ENCODE data around the gene MREG. TPM values are rescaled to one million over a fixed set of nuclear protein-coding genes. Genes with fewer than 3 reads are reported as not detected.

MREG gene
- total RNA-seq, 1 donor from 2014 or later = 48.4 TPM

- peaks cover 4% of the 10 kb centered on the region for H3K4me1 Mint-ChIP-seq (ENCODE audit: low read depth, unreplicated experiment)
- no peak for TF ChIP-seq CTCF (IDR thresholded peaks at IDR 0.05; ENCODE audit: partially characterized antibody, unreplicated experiment)
- H3K4me3 Mint-ChIP-seq (ENCODE audit: unreplicated experiment) = no peak overlapping the region
These were observed 101.9 kb downstream of the MREG start for GRCh38 chr2:215911301-215912085.

GRCh38 chr2:215910180-215910579, 103.2 kb downstream of the MREG start:
- no peak for TF ChIP-seq CTCF (IDR thresholded peaks at IDR 0.05; ENCODE audit: partially characterized antibody, unreplicated experiment)
- no peak overlapping the region for H3K27ac Mint-ChIP-seq (ENCODE audit: unreplicated experiment)
- H3K4me3 Mint-ChIP-seq (ENCODE audit: unreplicated experiment) = no peak overlapping the region
- no peaks in the 10 kb centered on the region for H3K9me3 Mint-ChIP-seq (ENCODE audit: unreplicated experiment)
- no peaks in the 10 kb centered on the region for H3K27me3 Mint-ChIP-seq (ENCODE audit: unreplicated experiment)
- DNase-seq = no peak
- H3K36me3 Mint-ChIP-seq (ENCODE audit: unreplicated experiment) = no peaks in the 10 kb centered on the region
- peaks cover 4% of the 10 kb centered on the region for H3K4me1 Mint-ChIP-seq (ENCODE audit: low read depth, unreplicated experiment)

More at GRCh38 chr2:215911301-215912085, 101.9 kb downstream of the MREG start:
- H3K27ac Mint-ChIP-seq (ENCODE audit: unreplicated experiment) = no peak overlapping the region
- no peaks in the 10 kb centered on the region for H3K36me3 Mint-ChIP-seq (ENCODE audit: unreplicated experiment)
- H3K9me3 Mint-ChIP-seq (ENCODE audit: unreplicated experiment) = no peaks in the 10 kb centered on the region
- no peaks in the 10 kb centered on the region for H3K27me3 Mint-ChIP-seq (ENCODE audit: unreplicated experiment)
- no peak for DNase-seq

GRCh38 chr2:215907147-215907546, 106.2 kb downstream of the MREG start:
- H3K9me3 Mint-ChIP-seq (ENCODE audit: unreplicated experiment) = no peaks in the 10 kb centered on the region
- H3K27ac Mint-ChIP-seq (ENCODE audit: unreplicated experiment) = no peak overlapping the region
- no peak overlapping the region for H3K4me3 Mint-ChIP-seq (ENCODE audit: unreplicated experiment)
- H3K27me3 Mint-ChIP-seq (ENCODE audit: unreplicated experiment) = peaks cover under 1% of the 10 kb centered on the region
- no peak for DNase-seq
- H3K36me3 Mint-ChIP-seq (ENCODE audit: unreplicated experiment) = no peaks in the 10 kb centered on the region
- H3K4me1 Mint-ChIP-seq (ENCODE audit: low read depth, unreplicated experiment) = peaks cover 2% of the 10 kb centered on the region
- no peak for TF ChIP-seq CTCF (IDR thresholded peaks at IDR 0.05; ENCODE audit: partially characterized antibody, unreplicated experiment)

GRCh38 chr2:215906458-215906857, 106.9 kb downstream of the MREG start:
- no peak overlapping the region for H3K4me3 Mint-ChIP-seq (ENCODE audit: unreplicated experiment)
- H3K27ac Mint-ChIP-seq (ENCODE audit: unreplicated experiment) = no peak overlapping the region
- TF ChIP-seq CTCF (IDR thresholded peaks at IDR 0.05; ENCODE audit: partially characterized antibody, unreplicated experiment) = no peak
- H3K27me3 Mint-ChIP-seq (ENCODE audit: unreplicated experiment) = peaks cover 2% of the 10 kb centered on the region
- H3K9me3 Mint-ChIP-seq (ENCODE audit: unreplicated experiment) = no peaks in the 10 kb centered on the region
- no peaks in the 10 kb centered on the region for H3K4me1 Mint-ChIP-seq (ENCODE audit: low read depth, unreplicated experiment)
- no peaks in the 10 kb centered on the region for H3K36me3 Mint-ChIP-seq (ENCODE audit: unreplicated experiment)
- no peak for DNase-seq

GRCh38 chr2:215905691-215906090, 107.7 kb downstream of the MREG start:
- Mint-ChIP-seq H3K27me3 (ENCODE audit: unreplicated experiment) (peaks cover 2% of the 10 kb centered on the region), H3K4me1 (ENCODE audit: low read depth, unreplicated experiment) (no peaks in the 10 kb centered on the region), H3K27ac (ENCODE audit: unreplicated experiment) (no peak overlapping the region), H3K9me3 (ENCODE audit: unreplicated experiment) (no peaks in the 10 kb centered on the region), H3K36me3 (ENCODE audit: unreplicated experiment) (no peaks in the 10 kb centered on the region), H3K4me3 (ENCODE audit: unreplicated experiment) (no peak overlapping the region)
- no peak for DNase-seq
- no peak for TF ChIP-seq CTCF (IDR thresholded peaks at IDR 0.05; ENCODE audit: partially characterized antibody, unreplicated experiment)

Measured in glutamatergic neuron (in vitro differentiated cells).